ENCODE measurements around the gene PKNOX2.

GRCh38 chr11:125190566-125190965 lies 26.0 kb downstream of the PKNOX2 start:
- no peak for TF ChIP-seq CTCF (IDR thresholded peaks at IDR 0.05)
- no peak for TF ChIP-seq POLR2A (IDR thresholded peaks at IDR 0.05)

All from esophagus squamous epithelium (tissue), 4 donors.